Metanephros (tissue), 1 donor: ENCODE measurements around the gene CLDN5. TPM values are rescaled to one million over a fixed set of nuclear protein-coding genes. Genes with fewer than 3 reads are reported as not detected.

Source experiments
- total RNA-seq: library from RNA; depleted of rRNA; stranded (reverse); fragments of >200 nt; gene quantifications from one replicate; pipeline ENCODE4 v1.2.3, GENCODE V29; 2014

CLDN5 gene
- total RNA-seq, result 91.8 TPM

GRCh38 chr22:19524170-19525115 is at the start of gene CLDN5:
Gene CLDN5 (minus strand): TSS chr22:19524410. CDS start chr22:19524255, 155 bp downstream.

GRCh38 chr22:19479355-19480172 is 44.6 kb downstream of the CLDN5 start, which contains the start of gene CDC45:
Gene CDC45 (plus strand): TSS chr22:19479920. CDS start chr22:19479969, 49 bp downstream.

GRCh38 chr22:19478901-19479354 is 45.3 kb downstream of the CLDN5 start, which contains the start of gene UFD1:
Gene UFD1 (minus strand): TSS chr22:19479193. CDS start chr22:19479085, 108 bp downstream.

Other genes with a start within 250 kb of the CLDN5 start
- 19.0 TPM for gene CLTCL1, start 232.7 kb downstream of the CLDN5 start, total RNA-seq
- gene HIRA, start 92.7 kb downstream of the CLDN5 start, total RNA-seq, result 21.5 TPM
- 17.2 TPM for gene MRPL40, start 91.9 kb downstream of the CLDN5 start, total RNA-seq
- gene C22orf39, start 76.7 kb downstream of the CLDN5 start, total RNA-seq, result 50.4 TPM
- gene UFD1, start 45.2 kb downstream of the CLDN5 start, total RNA-seq, result 29.4 TPM
- 11.9 TPM for gene CDC45, start 44.5 kb downstream of the CLDN5 start, total RNA-seq
- gene SEPTIN5, start 190.1 kb upstream of the CLDN5 start, total RNA-seq, result 39.4 TPM
- 16.9 TPM for gene GP1BB, start 199.1 kb upstream of the CLDN5 start, total RNA-seq
- gene TBX1, start 236.4 kb upstream of the CLDN5 start, total RNA-seq, result 3.9 TPM